ENCODE results near the gene PTPRD. TPM values are rescaled to one million over a fixed set of nuclear protein-coding genes. Genes with fewer than 3 reads are reported as not detected.

Gene PTPRD
- total RNA-seq, 1 experiment from 2014 or later: 32.5 TPM

- WGBS (ENCODE audit: extremely low coverage, insufficient read length, low lambda C conversion rate): no CpG with 5 or more reads among the region's 2 CpGs
- Histone ChIP-seq H3K23ac (ENCODE audit: insufficient read length, low read depth, low read length) (no peak overlapping the region), H3K27ac (ENCODE audit: insufficient read length, low read depth, low read length) (no peak overlapping the region), H3K14ac (ENCODE audit: insufficient read depth, low read length) (no peak overlapping the region), H3K56ac (ENCODE audit: insufficient read length, low read depth, low read length) (no peak overlapping the region), H2AK5ac (ENCODE audit: insufficient read length, low read length) (no peak overlapping the region), H4K91ac (ENCODE audit: insufficient read length, low read depth, low read length) (no peak overlapping the region), H2BK5ac (ENCODE audit: insufficient read length, low read length) (no peak overlapping the region), H3K9ac (ENCODE audit: extremely low read depth, insufficient read length, low read length) (no peak overlapping the region), H3K27me3 (ENCODE audit: insufficient read depth, low read length) (no peaks in the 10 kb centered on the region), H3K79me1 (ENCODE audit: insufficient read depth, low read depth, low read length, poor library complexity, severe bottlenecking) (no peaks in the 10 kb centered on the region), H4K20me1 (ENCODE audit: control insufficient read depth, insufficient read depth, insufficient read length) (no peaks in the 10 kb centered on the region), H4K8ac (replicated peaks; ENCODE audit: insufficient read length, low read depth, low read length) (no peak overlapping the region), H3K4ac (ENCODE audit: low read depth, low read length) (no peak overlapping the region), H3K18ac (ENCODE audit: insufficient read length, low read depth, low read length) (no peak overlapping the region), H2BK15ac (ENCODE audit: low read depth, low read length) (no peak overlapping the region), H3T11ph (ENCODE audit: low read length) (no peak overlapping the region), H2BK20ac (ENCODE audit: low read depth, low read length, poor library complexity, severe bottlenecking) (no peak overlapping the region), H3K79me2 (ENCODE audit: insufficient read depth, low read length) (no peaks in the 10 kb centered on the region), H2BK12ac (ENCODE audit: insufficient read length, low read depth, low read length) (no peak overlapping the region), H2AFZ (ENCODE audit: low read length) (no peak overlapping the region), H3K4me1 (ENCODE audit: insufficient read depth, low read length) (no peaks in the 10 kb centered on the region), H3K23me2 (ENCODE audit: insufficient read length, low read depth, low read length, poor library complexity, severe bottlenecking) (no peaks in the 10 kb centered on the region), H3K4me2 (ENCODE audit: insufficient read depth, insufficient read length, low read length) (no peak overlapping the region), H2BK120ac (ENCODE audit: low read depth, low read length, poor library complexity, severe bottlenecking) (no peak overlapping the region), H4K5ac (ENCODE audit: insufficient read length, low read depth, low read length) (no peak overlapping the region), H3K9me3 (ENCODE audit: control insufficient read depth, low read depth, low read length) (no peaks in the 10 kb centered on the region)
- Mint-ChIP-seq H3K4me1 (peaks cover 8 to 10% of the 10 kb centered on the region in 2 experiments), H3K4me3 (no peak overlapping the region), H3K27ac (no peak overlapping the region), H3K27me3 (ENCODE audit: low read depth) (no peaks in the 10 kb centered on the region), H3K9me3 (no peaks in the 10 kb centered on the region), H3K36me3 (ENCODE audit: insufficient read depth in 1 of 3, low read depth in 3 of 3) (no peaks in the 10 kb centered on the region; a peak in 1 of 7 replicates)
- DNase-seq: no peak
- no peak for TF ChIP-seq CTCF (conservative IDR thresholded peaks at IDR 0.05)
These were observed 1722.1 kb downstream of the PTPRD start for GRCh38 chr9:8890695-8891094.

All from H9 (cell line).